GM21526 (cell line): ENCODE results near the gene KIF1B.
"Not testable (repeated sequence)": the region's sequence is repeated elsewhere in the genome, so short reads cannot be mapped to it uniquely, and the experiment has no call there.

Experiments
- ATAC-seq: cut with Tn5 transposase; IDR thresholded peaks from one replicate; pipeline ENCODE4 v1.9.1; 2021; ENCODE audit warnings: moderate library complexity; ENCODE audit not compliant: unreplicated experiment, low FRiP score

Gene KIF1B

GRCh38 chr1:10228528-10228927 lies 18.2 kb downstream of the KIF1B start:
- no peak for ATAC-seq

GRCh38 chr1:10229903-10230302 lies 19.5 kb downstream of the KIF1B start:
- ATAC-seq: no peak

- no peak for ATAC-seq
These were observed 21.8 kb downstream of the KIF1B start for GRCh38 chr1:10232163-10232562.

- ATAC-seq: no peak
These were observed 26.2 kb downstream of the KIF1B start for GRCh38 chr1:10236405-10237156.

- ATAC-seq: no peak
These were observed 26.8 kb downstream of the KIF1B start for GRCh38 chr1:10237157-10237539.

- no peak for ATAC-seq
These were observed 31.8 kb downstream of the KIF1B start for GRCh38 chr1:10242135-10242534.

GRCh38 chr1:10242811-10243210 lies 32.4 kb downstream of the KIF1B start:
- ATAC-seq: no peak

GRCh38 chr1:10245674-10246073 lies 35.3 kb downstream of the KIF1B start:
- ATAC-seq: no peak

- ATAC-seq: no peak
These were observed 39.6 kb downstream of the KIF1B start for GRCh38 chr1:10249808-10250457.

- ATAC-seq: no peak
These were observed 40.3 kb downstream of the KIF1B start for GRCh38 chr1:10250663-10251062.

- ATAC-seq: not testable (repeated sequence)
These were observed 41.1 kb downstream of the KIF1B start for GRCh38 chr1:10251325-10252108.

- ATAC-seq: no peak
These were observed 42.1 kb downstream of the KIF1B start for GRCh38 chr1:10252508-10252907.

GRCh38 chr1:10253149-10253548 lies 42.8 kb downstream of the KIF1B start:
- no peak for ATAC-seq

- ATAC-seq: no peak
These were observed 43.4 kb downstream of the KIF1B start for GRCh38 chr1:10253755-10254154.

- no peak for ATAC-seq
These were observed 47.5 kb downstream of the KIF1B start for GRCh38 chr1:10257851-10258250.

- not testable (repeated sequence) for ATAC-seq
These were observed 49.2 kb downstream of the KIF1B start for GRCh38 chr1:10259547-10259946.

- ATAC-seq: no peak
These were observed 53.2 kb downstream of the KIF1B start for GRCh38 chr1:10263450-10264082.

- ATAC-seq: no peak
These were observed 54.7 kb downstream of the KIF1B start for GRCh38 chr1:10265027-10265426.

- no peak for ATAC-seq
These were observed 55.5 kb downstream of the KIF1B start for GRCh38 chr1:10265900-10266299.

GRCh38 chr1:10267319-10267718 lies 56.9 kb downstream of the KIF1B start:
- no peak for ATAC-seq

GRCh38 chr1:10267921-10268320 lies 57.6 kb downstream of the KIF1B start:
- no peak for ATAC-seq
